CD4-positive, alpha-beta T cell treated with Interleukin-4 for 1 hour (primary cell): Measurements from ENCODE around the gene SIAH2.

Experiments used
- DNase-seq, 2 donors: peaks; one replicate each; pipeline ENCODE4 v3.0.0-alpha.2; 2020 to 2022

The SIAH2 gene

GRCh38 chr3:150746791-150747590 is 16.0 kb downstream of the SIAH2 start:
- no peak for DNase-seq

GRCh38 chr3:150745832-150746231 is 17.1 kb downstream of the SIAH2 start:
- DNase-seq: no peak

GRCh38 chr3:150744919-150745211 is 18.1 kb downstream of the SIAH2 start:
- no peak for DNase-seq

GRCh38 chr3:150744041-150744918 is 18.7 kb downstream of the SIAH2 start:
- DNase-seq: no peak

- DNase-seq: no peak
Measured at GRCh38 chr3:150743508-150743907, 19.5 kb downstream of the SIAH2 start.

- no peak for DNase-seq
Measured at GRCh38 chr3:150742679-150743078, 20.3 kb downstream of the SIAH2 start.

GRCh38 chr3:150742141-150742523 is 20.8 kb downstream of the SIAH2 start:
- no peak for DNase-seq

GRCh38 chr3:150741497-150742140 is 21.4 kb downstream of the SIAH2 start:
- DNase-seq: no peak

GRCh38 chr3:150740733-150741496 is 22.1 kb downstream of the SIAH2 start:
- DNase-seq: no peak

GRCh38 chr3:150739877-150740645 is 22.9 kb downstream of the SIAH2 start:
- no peak for DNase-seq

- peak in 1 of 2 donors; percentile 35 for DNase-seq
Measured at GRCh38 chr3:150739200-150739863, 23.6 kb downstream of the SIAH2 start.

GRCh38 chr3:150738688-150739087 is 24.3 kb downstream of the SIAH2 start:
- no peak for DNase-seq

GRCh38 chr3:150737874-150738679 is 24.9 kb downstream of the SIAH2 start:
- DNase-seq: no peak

- DNase-seq: no peak
Measured at GRCh38 chr3:150736903-150737832, 25.8 kb downstream of the SIAH2 start.

- no peak for DNase-seq
Measured at GRCh38 chr3:150736316-150736719, 26.7 kb downstream of the SIAH2 start.

GRCh38 chr3:150734795-150735119 is 28.2 kb downstream of the SIAH2 start:
- DNase-seq: no peak

GRCh38 chr3:150733936-150734794 is 28.8 kb downstream of the SIAH2 start:
- no peak for DNase-seq

- no peak for DNase-seq
Measured at GRCh38 chr3:150733373-150733935, 29.5 kb downstream of the SIAH2 start.
